HG03175 (cell line): ENCODE data around the gene FRMD4A.

ENCODE experiments used
- ATAC-seq: cut with Tn5 transposase; IDR thresholded peaks from one replicate; pipeline ENCODE4 v1.9.1; 2021; ENCODE audit warnings: mild to moderate bottlenecking, moderate library complexity; ENCODE audit not compliant: unreplicated experiment

The FRMD4A gene

GRCh38 chr10:13994932-13995331 is 335.8 kb downstream of the FRMD4A start:
- no peak for ATAC-seq

- no peak for ATAC-seq
Measured at GRCh38 chr10:13993673-13994089, 337.0 kb downstream of the FRMD4A start.

GRCh38 chr10:13993169-13993568 is 337.6 kb downstream of the FRMD4A start:
- no peak for ATAC-seq

GRCh38 chr10:13991353-13991752 is 339.4 kb downstream of the FRMD4A start:
- no peak for ATAC-seq

- no peak for ATAC-seq
Measured at GRCh38 chr10:13990946-13991345, 339.8 kb downstream of the FRMD4A start.

- ATAC-seq: no peak
Measured at GRCh38 chr10:13990392-13990805, 340.3 kb downstream of the FRMD4A start.

- no peak for ATAC-seq
Measured at GRCh38 chr10:13989616-13990015, 341.1 kb downstream of the FRMD4A start.

GRCh38 chr10:13987446-13987845 is 343.3 kb downstream of the FRMD4A start:
- ATAC-seq: no peak

GRCh38 chr10:13984647-13985155 is 346.0 kb downstream of the FRMD4A start:
- no peak for ATAC-seq

GRCh38 chr10:13983035-13983434 is 347.7 kb downstream of the FRMD4A start:
- ATAC-seq: no peak

GRCh38 chr10:13978533-13979115 is 352.1 kb downstream of the FRMD4A start:
- no peak for ATAC-seq

GRCh38 chr10:13977861-13978532 is 352.7 kb downstream of the FRMD4A start:
- no peak for ATAC-seq

- no peak for ATAC-seq
Measured at GRCh38 chr10:13973742-13974141, 357.0 kb downstream of the FRMD4A start.

GRCh38 chr10:13972609-13973008 is 358.1 kb downstream of the FRMD4A start:
- no peak for ATAC-seq

- no peak for ATAC-seq
Measured at GRCh38 chr10:13971601-13972475, 358.9 kb downstream of the FRMD4A start.

- ATAC-seq: no peak
Measured at GRCh38 chr10:13970957-13971353, 359.8 kb downstream of the FRMD4A start.

- ATAC-seq: no peak
Measured at GRCh38 chr10:13970236-13970956, 360.3 kb downstream of the FRMD4A start.

GRCh38 chr10:13969792-13970140 is 361.0 kb downstream of the FRMD4A start:
- no peak for ATAC-seq

- no peak for ATAC-seq
Measured at GRCh38 chr10:13969118-13969791, 361.5 kb downstream of the FRMD4A start.

GRCh38 chr10:13961853-13962252 is 368.9 kb downstream of the FRMD4A start:
- no peak for ATAC-seq
